ENCODE data around the gene PDXK. TPM values are rescaled to one million over a fixed set of nuclear protein-coding genes. Genes with fewer than 3 reads are reported as not detected.

PDXK gene
- total and polyA plus RNA-seq, 2 donors (not counting 3 experiments of a cell fraction or from before 2014, with no cell fraction given): 44.2 to 59.1 TPM

DNA sequence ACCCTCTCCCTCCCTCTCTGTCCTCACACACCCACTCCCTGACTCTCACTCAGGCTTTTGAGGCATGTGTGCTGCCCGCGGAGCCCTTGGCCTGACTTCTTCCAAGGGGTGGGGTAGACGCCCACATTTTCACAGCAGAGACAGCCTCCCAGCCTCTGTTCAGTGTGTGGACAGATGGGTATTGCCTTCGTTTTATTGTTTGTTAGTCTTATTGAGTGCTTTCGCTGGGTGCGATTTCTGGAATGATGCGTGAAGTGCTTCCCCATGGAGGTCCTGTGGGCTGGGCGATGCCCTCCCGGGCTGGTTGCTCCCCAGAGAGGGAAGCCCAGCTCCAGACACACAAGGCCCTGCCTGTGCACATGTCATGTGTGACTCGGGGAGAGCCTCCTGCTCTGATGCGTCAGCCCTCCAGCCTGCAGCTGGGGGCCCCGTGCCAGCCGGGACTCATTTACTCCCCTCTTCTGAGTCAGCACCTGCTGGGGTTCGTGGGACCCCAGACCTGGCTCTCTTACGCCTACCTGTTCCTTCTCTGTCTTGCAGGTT is 14.7 kb downstream of the PDXK start:
- Histone ChIP-seq H2AFZ (ENCODE audit: low read depth, low read length) (no peak overlapping the region), H3K9ac (replicated peaks; ENCODE audit: extremely low read depth, insufficient read depth, low read length) (no peak overlapping the region), H3K4me3 (replicated peaks in 1 of 3; ENCODE audit: insufficient read depth in 1 of 3, low read depth in 1 of 3, low read length in 3 of 3) (no peak overlapping the region), H3K79me2 (ENCODE audit: control insufficient read depth, insufficient read depth, low read length) (peaks cover 22% of the 10 kb centered on the region), H3K4me1 (ENCODE audit: control insufficient read depth, extremely low read depth, insufficient read depth, low read length) (peaks cover 8% of the 10 kb centered on the region), H3K9me3 (replicated peaks; ENCODE audit: control insufficient read depth, insufficient read depth, low read length) (no peaks in the 10 kb centered on the region), H3K36me3 (ENCODE audit: control insufficient read depth in 2 of 2, extremely low read depth in 1 of 2, insufficient read depth in 2 of 2, low read length in 2 of 2) (no peaks in the 10 kb centered on the region), H3K9me1 (replicated peaks; ENCODE audit: control insufficient read depth, extremely low read depth, insufficient read depth, low read length) (no peaks in the 10 kb centered on the region), H4K20me1 (replicated peaks; ENCODE audit: control insufficient read depth, extremely low read depth, insufficient read depth, low read length) (no peaks in the 10 kb centered on the region), H3K27ac (ENCODE audit: insufficient read depth, low read depth, low read length) (no peak overlapping the region), H3K27me3 (ENCODE audit: control insufficient read depth in 2 of 2, insufficient read depth in 2 of 2, low read length in 2 of 2) (no peaks in the 10 kb centered on the region), H3K4me2 (ENCODE audit: insufficient read depth, low read length) (no peak overlapping the region)
- dilution Hi-C loops (cut with MboI; ENCODE audit: extremely low pct_ligation_motif_present, low sequenced_read_pairs): no loop called here
- CTCF ChIA-PET: no interaction called here
- no TSS peak for BruUV-seq (replicated peaks)
- no peak for DNase-seq (ENCODE audit: low read depth, low spot score)
- intact Hi-C loops (cut with micrococcal nuclease): no loop called here
- TF ChIP-seq, protein P1, sequence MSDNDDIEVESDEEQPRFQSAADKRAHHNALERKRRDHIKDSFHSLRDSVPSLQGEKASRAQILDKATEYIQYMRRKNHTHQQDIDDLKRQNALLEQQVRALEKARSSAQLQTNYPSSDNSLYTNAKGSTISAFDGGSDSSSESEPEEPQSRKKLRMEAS (IDR thresholded peaks at IDR 0.05; ENCODE audit: insufficient read depth, insufficient read length): no peak
- TF ChIP-seq JUN (IDR thresholded peaks at IDR 0.05; ENCODE audit: borderline replicate concordance, insufficient read depth, insufficient read length, low read depth) (no peak), POLR2A (IDR thresholded peaks at IDR 0.05; ENCODE audit: low read depth, low read length) (no peak), FOS (IDR thresholded peaks at IDR 0.05; ENCODE audit: borderline replicate concordance, insufficient read depth, low read length) (no peak), EZH2 (IDR thresholded peaks at IDR 0.05; ENCODE audit: borderline replicate concordance, low read depth, low read length, severe bottlenecking) (no peak)
- no peak for FAIRE-seq
- POLR2A ChIA-PET: no interaction called here

DNA sequence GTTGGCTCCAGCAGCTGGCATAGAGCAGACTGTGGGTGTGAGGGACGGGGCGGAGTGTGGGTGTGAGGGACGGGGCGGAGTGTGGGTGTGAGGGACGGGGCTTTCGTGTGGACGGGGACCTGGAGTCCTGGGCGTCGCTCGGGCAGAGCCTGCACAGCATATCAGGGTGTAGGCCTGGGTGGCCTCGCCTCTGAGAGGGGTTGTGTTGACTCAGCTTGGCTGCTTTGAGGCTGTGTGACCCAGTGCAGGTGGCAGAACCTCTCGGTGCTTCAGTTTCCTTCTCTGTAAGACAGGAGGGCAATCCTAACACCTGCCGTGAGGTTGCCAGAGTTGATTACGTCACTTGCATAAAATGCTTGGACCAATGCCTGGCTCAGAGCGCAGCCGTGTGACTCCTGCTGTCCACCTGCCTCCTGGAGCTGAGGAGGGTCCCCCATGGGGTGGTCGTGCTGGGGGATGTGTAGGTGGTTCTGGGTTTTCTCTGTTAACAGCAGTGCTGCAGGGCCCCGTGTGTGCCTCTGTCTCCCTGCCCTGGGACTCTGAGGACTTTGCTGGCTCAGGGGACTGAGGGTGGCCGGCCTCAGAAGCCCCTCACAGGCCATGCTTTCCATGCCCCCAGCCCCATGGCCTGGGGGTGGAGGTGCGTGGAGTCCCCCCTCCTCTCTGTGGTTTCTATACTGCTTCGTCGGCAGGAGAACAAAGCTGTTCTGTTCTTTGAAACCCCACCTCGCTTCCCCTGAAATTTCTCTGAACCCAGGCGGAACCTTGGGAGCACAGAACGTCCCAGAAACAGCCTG is 15.4 kb downstream of the PDXK start:
- intact Hi-C loops (cut with micrococcal nuclease) (no loop called here), dilution Hi-C loops (cut with MboI; ENCODE audit: extremely low pct_ligation_motif_present, low sequenced_read_pairs) (no loop called here)
- Histone ChIP-seq H3K27me3 (ENCODE audit: control insufficient read depth in 2 of 2, insufficient read depth in 2 of 2, low read length in 2 of 2) (no peaks in the 10 kb centered on the region), H3K4me3 (replicated peaks in 1 of 3; ENCODE audit: insufficient read depth in 1 of 3, low read depth in 1 of 3, low read length in 3 of 3) (no peak overlapping the region), H2AFZ (ENCODE audit: low read depth, low read length) (no peak overlapping the region), H3K27ac (ENCODE audit: insufficient read depth, low read depth, low read length) (no peak overlapping the region), H3K9me3 (replicated peaks; ENCODE audit: control insufficient read depth, insufficient read depth, low read length) (no peaks in the 10 kb centered on the region), H3K9me1 (replicated peaks; ENCODE audit: control insufficient read depth, extremely low read depth, insufficient read depth, low read length) (no peaks in the 10 kb centered on the region), H3K9ac (replicated peaks; ENCODE audit: extremely low read depth, insufficient read depth, low read length) (no peak overlapping the region), H3K4me1 (ENCODE audit: control insufficient read depth, extremely low read depth, insufficient read depth, low read length) (peaks cover 2% of the 10 kb centered on the region), H3K4me2 (ENCODE audit: insufficient read depth, low read length) (no peak overlapping the region), H3K36me3 (ENCODE audit: control insufficient read depth in 2 of 2, extremely low read depth in 1 of 2, insufficient read depth in 2 of 2, low read length in 2 of 2) (no peaks in the 10 kb centered on the region), H3K79me2 (ENCODE audit: control insufficient read depth, insufficient read depth, low read length) (peaks cover 18% of the 10 kb centered on the region), H4K20me1 (replicated peaks; ENCODE audit: control insufficient read depth, extremely low read depth, insufficient read depth, low read length) (no peaks in the 10 kb centered on the region)
- ChIA-PET CTCF (no interaction called here), POLR2A (no interaction called here)
- no peak for DNase-seq (ENCODE audit: low read depth, low spot score)
- FAIRE-seq: no peak
- BruUV-seq (replicated peaks): no TSS peak
- TF ChIP-seq EZH2 (IDR thresholded peaks at IDR 0.05; ENCODE audit: borderline replicate concordance, low read depth, low read length, severe bottlenecking): no peak
- no peak for TF ChIP-seq FOS (IDR thresholded peaks at IDR 0.05; ENCODE audit: borderline replicate concordance, insufficient read depth, low read length)
- no peak for TF ChIP-seq GATA2 (IDR thresholded peaks at IDR 0.05; ENCODE audit: insufficient read depth, insufficient read length, low read depth, low read length)
- TF ChIP-seq, protein P2, sequence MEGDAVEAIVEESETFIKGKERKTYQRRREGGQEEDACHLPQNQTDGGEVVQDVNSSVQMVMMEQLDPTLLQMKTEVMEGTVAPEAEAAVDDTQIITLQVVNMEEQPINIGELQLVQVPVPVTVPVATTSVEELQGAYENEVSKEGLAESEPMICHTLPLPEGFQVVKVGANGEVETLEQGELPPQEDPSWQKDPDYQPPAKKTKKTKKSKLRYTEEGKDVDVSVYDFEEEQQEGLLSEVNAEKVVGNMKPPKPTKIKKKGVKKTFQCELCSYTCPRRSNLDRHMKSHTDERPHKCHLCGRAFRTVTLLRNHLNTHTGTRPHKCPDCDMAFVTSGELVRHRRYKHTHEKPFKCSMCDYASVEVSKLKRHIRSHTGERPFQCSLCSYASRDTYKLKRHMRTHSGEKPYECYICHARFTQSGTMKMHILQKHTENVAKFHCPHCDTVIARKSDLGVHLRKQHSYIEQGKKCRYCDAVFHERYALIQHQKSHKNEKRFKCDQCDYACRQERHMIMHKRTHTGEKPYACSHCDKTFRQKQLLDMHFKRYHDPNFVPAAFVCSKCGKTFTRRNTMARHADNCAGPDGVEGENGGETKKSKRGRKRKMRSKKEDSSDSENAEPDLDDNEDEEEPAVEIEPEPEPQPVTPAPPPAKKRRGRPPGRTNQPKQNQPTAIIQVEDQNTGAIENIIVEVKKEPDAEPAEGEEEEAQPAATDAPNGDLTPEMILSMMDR (IDR thresholded peaks at IDR 0.05; ENCODE audit: extremely low read depth in 1 of 2, insufficient read depth in 1 of 2, low read depth in 1 of 2, low read length in 2 of 2): no peak
- TF ChIP-seq POLR2AphosphoS5 (IDR thresholded peaks at IDR 0.05; ENCODE audit: insufficient read depth, low read depth, low read length): no peak
- no peak for TF ChIP-seq POLR2A (IDR thresholded peaks at IDR 0.05; ENCODE audit: low read depth, low read length)
- TF ChIP-seq, protein P1 (IDR thresholded peaks at IDR 0.05; ENCODE audit: insufficient read depth, insufficient read length): no peak
- no peak for TF ChIP-seq JUN (IDR thresholded peaks at IDR 0.05; ENCODE audit: borderline replicate concordance, insufficient read depth, insufficient read length, low read depth)
- no peak for TF ChIP-seq MYC (IDR thresholded peaks at IDR 0.05; ENCODE audit: low read depth, low read length)

All from endothelial cell of umbilical vein (primary cell).